Measurements from ENCODE around the gene EPB41L3. TPM values are rescaled to one million over a fixed set of nuclear protein-coding genes. Genes with fewer than 3 reads are reported as not detected.

The EPB41L3 gene
- total RNA-seq, 1 experiment from 2014 or later = 0.36 TPM

DNA sequence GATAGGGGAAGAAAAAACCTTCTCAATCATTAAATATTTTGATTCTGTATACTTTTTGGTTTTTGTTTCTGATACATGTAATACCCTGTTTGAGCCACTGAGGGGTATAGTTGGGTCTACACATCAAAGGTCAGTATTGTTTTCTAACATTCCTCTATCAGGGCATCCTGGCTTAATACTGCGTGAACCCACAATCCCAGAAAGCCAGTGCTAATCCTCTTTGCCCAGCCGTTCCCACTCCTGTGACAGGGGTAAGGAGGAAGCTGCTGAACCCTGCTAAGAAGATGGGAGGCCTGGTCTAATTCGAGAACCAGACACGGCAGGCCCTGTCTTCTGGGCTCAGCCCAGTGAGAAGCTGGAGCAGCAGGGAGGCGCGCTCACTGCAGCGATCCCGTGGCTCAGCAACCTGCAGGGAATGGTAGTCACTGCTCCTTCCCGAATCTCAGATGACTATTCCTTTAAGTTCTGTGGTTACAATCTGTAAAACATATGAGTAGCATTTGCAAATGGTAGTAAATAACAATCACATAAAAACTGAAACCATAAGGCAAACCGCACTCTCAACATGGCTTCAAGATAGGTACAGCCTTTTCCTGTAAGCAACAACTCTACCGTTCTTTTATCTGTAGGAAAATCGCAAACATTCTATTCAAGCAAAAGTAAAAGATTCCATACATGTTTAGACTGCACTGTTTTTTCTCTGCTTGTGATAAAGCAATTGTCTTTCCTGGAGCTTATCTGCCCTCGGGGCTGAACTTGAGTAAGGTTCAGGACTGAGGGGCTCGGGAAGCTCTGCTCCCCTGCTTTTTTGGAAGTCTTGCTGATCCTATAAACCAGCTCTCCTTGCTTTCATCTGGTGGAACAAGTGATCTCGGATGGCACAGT is 87.0 kb downstream of the EPB41L3 start:
- no peaks in the 10 kb centered on the region for H3K4me1 ChIP-seq (ENCODE audit: control insufficient read depth, insufficient read depth, low read length)
- no peaks in the 10 kb centered on the region for H3K9me3 ChIP-seq (ENCODE audit: control insufficient read depth, insufficient read depth, low read depth, low read length)
- H3K36me3 ChIP-seq (ENCODE audit: control insufficient read depth, insufficient read depth, low read length) = no peaks in the 10 kb centered on the region
- TF ChIP-seq SIN3A (IDR thresholded peaks at IDR 0.05; ENCODE audit: borderline replicate concordance, insufficient read depth, low read depth, low read length) = no peak
- TF ChIP-seq, protein P1, sequence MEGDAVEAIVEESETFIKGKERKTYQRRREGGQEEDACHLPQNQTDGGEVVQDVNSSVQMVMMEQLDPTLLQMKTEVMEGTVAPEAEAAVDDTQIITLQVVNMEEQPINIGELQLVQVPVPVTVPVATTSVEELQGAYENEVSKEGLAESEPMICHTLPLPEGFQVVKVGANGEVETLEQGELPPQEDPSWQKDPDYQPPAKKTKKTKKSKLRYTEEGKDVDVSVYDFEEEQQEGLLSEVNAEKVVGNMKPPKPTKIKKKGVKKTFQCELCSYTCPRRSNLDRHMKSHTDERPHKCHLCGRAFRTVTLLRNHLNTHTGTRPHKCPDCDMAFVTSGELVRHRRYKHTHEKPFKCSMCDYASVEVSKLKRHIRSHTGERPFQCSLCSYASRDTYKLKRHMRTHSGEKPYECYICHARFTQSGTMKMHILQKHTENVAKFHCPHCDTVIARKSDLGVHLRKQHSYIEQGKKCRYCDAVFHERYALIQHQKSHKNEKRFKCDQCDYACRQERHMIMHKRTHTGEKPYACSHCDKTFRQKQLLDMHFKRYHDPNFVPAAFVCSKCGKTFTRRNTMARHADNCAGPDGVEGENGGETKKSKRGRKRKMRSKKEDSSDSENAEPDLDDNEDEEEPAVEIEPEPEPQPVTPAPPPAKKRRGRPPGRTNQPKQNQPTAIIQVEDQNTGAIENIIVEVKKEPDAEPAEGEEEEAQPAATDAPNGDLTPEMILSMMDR (IDR thresholded peaks at IDR 0.05) = peak; percentile 17; the same call in 1 of the 2 replicates
- TF ChIP-seq, protein P2, sequence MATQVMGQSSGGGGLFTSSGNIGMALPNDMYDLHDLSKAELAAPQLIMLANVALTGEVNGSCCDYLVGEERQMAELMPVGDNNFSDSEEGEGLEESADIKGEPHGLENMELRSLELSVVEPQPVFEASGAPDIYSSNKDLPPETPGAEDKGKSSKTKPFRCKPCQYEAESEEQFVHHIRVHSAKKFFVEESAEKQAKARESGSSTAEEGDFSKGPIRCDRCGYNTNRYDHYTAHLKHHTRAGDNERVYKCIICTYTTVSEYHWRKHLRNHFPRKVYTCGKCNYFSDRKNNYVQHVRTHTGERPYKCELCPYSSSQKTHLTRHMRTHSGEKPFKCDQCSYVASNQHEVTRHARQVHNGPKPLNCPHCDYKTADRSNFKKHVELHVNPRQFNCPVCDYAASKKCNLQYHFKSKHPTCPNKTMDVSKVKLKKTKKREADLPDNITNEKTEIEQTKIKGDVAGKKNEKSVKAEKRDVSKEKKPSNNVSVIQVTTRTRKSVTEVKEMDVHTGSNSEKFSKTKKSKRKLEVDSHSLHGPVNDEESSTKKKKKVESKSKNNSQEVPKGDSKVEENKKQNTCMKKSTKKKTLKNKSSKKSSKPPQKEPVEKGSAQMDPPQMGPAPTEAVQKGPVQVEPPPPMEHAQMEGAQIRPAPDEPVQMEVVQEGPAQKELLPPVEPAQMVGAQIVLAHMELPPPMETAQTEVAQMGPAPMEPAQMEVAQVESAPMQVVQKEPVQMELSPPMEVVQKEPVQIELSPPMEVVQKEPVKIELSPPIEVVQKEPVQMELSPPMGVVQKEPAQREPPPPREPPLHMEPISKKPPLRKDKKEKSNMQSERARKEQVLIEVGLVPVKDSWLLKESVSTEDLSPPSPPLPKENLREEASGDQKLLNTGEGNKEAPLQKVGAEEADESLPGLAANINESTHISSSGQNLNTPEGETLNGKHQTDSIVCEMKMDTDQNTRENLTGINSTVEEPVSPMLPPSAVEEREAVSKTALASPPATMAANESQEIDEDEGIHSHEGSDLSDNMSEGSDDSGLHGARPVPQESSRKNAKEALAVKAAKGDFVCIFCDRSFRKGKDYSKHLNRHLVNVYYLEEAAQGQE (IDR thresholded peaks at IDR 0.05; ENCODE audit: insufficient read depth in 1 of 2, low read depth in 2 of 2, low read length in 1 of 2) = no peak
- no peak for TF ChIP-seq POLR2AphosphoS5 (IDR thresholded peaks at IDR 0.05; ENCODE audit: low read depth, low read length)
- BruUV-seq (replicated peaks) = no TSS peak
- ATAC-seq = no peak
- CTCF ChIA-PET = no interaction called here
- POLR2A ChIA-PET = no interaction called here
- intact Hi-C loops (cut with micrococcal nuclease; ENCODE audit: unreplicated experiment) (no loop called here), in situ Hi-C loops (cut with HindIII; ENCODE audit: low pct_unique_long_range_greater_than_20kb, low sequenced_read_pairs) (no loop called here)
- H3K27me3 ChIP-seq (ENCODE audit: control insufficient read depth, insufficient read depth, low read length) = no peaks in the 10 kb centered on the region
- DNase-seq (ENCODE audit: low read depth, low spot score) = no peak
- H3K27ac ChIP-seq (ENCODE audit: low read length) = no peak overlapping the region
- H3K4me3 ChIP-seq (ENCODE audit: low read depth in 2 of 2, low read length in 2 of 2) = no peak overlapping the region

DNA sequence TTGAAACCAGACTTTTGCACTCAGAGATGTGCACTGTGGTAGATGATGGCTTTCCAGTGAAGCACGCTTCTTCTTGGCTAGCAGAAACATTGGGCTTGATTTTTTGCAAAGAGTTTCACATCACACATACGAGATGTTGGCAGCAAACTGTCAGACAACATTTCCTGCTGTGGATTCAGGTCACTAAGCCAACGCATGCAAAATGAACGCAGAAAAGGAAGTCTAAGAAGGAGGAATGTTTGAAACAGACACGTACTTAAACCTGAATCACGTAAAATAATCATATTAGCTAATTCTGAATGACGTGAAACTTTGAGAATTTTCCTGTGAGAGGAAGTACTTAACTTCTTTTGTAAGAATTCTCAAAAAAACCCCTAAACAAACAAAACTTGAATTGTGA is 88.1 kb downstream of the EPB41L3 start:
- no peak overlapping the region for H3K4me3 ChIP-seq (ENCODE audit: low read depth in 2 of 2, low read length in 2 of 2)
- POLR2A ChIA-PET = no interaction called here
- TF ChIP-seq POLR2AphosphoS5 (IDR thresholded peaks at IDR 0.05; ENCODE audit: low read depth, low read length) = no peak
- TF ChIP-seq, protein P1 (IDR thresholded peaks at IDR 0.05) = no peak
- TF ChIP-seq, protein P2 (IDR thresholded peaks at IDR 0.05; ENCODE audit: insufficient read depth in 1 of 2, low read depth in 2 of 2, low read length in 1 of 2) = no peak
- TF ChIP-seq TCF7L2 (IDR thresholded peaks at IDR 0.05; ENCODE audit: low read depth, low read length) = no peak
- no peak for TF ChIP-seq SIN3A (IDR thresholded peaks at IDR 0.05; ENCODE audit: borderline replicate concordance, insufficient read depth, low read depth, low read length)
- H3K36me3 ChIP-seq (ENCODE audit: control insufficient read depth, insufficient read depth, low read length) = no peaks in the 10 kb centered on the region
- H3K4me1 ChIP-seq (ENCODE audit: control insufficient read depth, insufficient read depth, low read length) = no peaks in the 10 kb centered on the region
- H3K27me3 ChIP-seq (ENCODE audit: control insufficient read depth, insufficient read depth, low read length) = no peaks in the 10 kb centered on the region
- BruUV-seq (replicated peaks) = no TSS peak
- CTCF ChIA-PET = no interaction called here
- ATAC-seq = no peak
- H3K27ac ChIP-seq (ENCODE audit: low read length) = no peak overlapping the region
- in situ Hi-C loops (cut with HindIII; ENCODE audit: low pct_unique_long_range_greater_than_20kb, low sequenced_read_pairs) (no loop called here), intact Hi-C loops (cut with micrococcal nuclease; ENCODE audit: unreplicated experiment) (no loop called here)
- DNase-seq (ENCODE audit: low read depth, low spot score) = no peak
- H3K9me3 ChIP-seq (ENCODE audit: control insufficient read depth, insufficient read depth, low read depth, low read length) = no peaks in the 10 kb centered on the region
